K562 (cell line): Measurements from ENCODE around the gene ARHGAP24. TPM values are rescaled to one million over a fixed set of nuclear protein-coding genes. Genes with fewer than 3 reads are reported as not detected.

Source experiments
- ATF3 ChIP-seq, 2 experiments: fragments of 450-650 bp in 1 of 2; sonication (generic) in 1 of 2; formaldehyde crosslinking in 1 of 2; IDR thresholded peaks in 1 of 2; conservative IDR thresholded peaks in 1 of 2; 2 replicates each; pipeline versions ENCODE4 v1.6.1 to v1.8.1; 2016 to 2023; ENCODE audit warnings: mild to moderate bottlenecking in 2 of 2, moderate library complexity in 2 of 2, inconsistent platforms in 1 of 2, missing genetic modification reagents in 1 of 2
- CBFA2T3 ChIP-seq: fragments of 450-650 bp; IDR thresholded peaks from 2 replicates; pipeline ENCODE4 v1.6.1; 2017
- CEBPB ChIP-seq: fragments of 450-650 bp; IDR thresholded peaks from 2 replicates; pipeline ENCODE4 v1.6.1; 2016; ENCODE audit warnings: missing genetic modification characterization, missing compliant biosample characterization
- DMBX1 ChIP-seq: fragments of 250-450 bp; sonication (Bioruptor Pico); IDR thresholded peaks from 2 replicates; pipeline ENCODE4 v1.8.0; 2022; ENCODE audit warnings: inconsistent platforms, mild to moderate bottlenecking, moderate library complexity, borderline replicate concordance
- EP400 ChIP-seq: fragments of 450-650 bp; IDR thresholded peaks from 2 replicates; pipeline ENCODE4 v1.6.1; 2017; ENCODE audit warnings: antibody characterized with exemption, mild to moderate bottlenecking, moderate library complexity
- IRF1 ChIP-seq: sonication (generic); formaldehyde crosslinking; IDR thresholded peaks from 2 replicates; pipeline ENCODE4 v1.8.0; 2022; ENCODE audit warnings: missing genetic modification reagents, mild to moderate bottlenecking, borderline replicate concordance
- JUNB ChIP-seq: fragments of 450-650 bp; formaldehyde crosslinking; conservative IDR thresholded peaks from 2 replicates; pipeline ENCODE4 v1.4.0; 2020; ENCODE audit warnings: mild to moderate bottlenecking
- KLF16 ChIP-seq: IDR thresholded peaks from 2 replicates; pipeline ENCODE4 v1.6.1; 2016; ENCODE audit warnings: antibody characterized with exemption
- L3MBTL2 ChIP-seq: fragments of 450-650 bp; IDR thresholded peaks from 2 replicates; pipeline ENCODE4 v1.6.1; 2016; ENCODE audit warnings: mild to moderate bottlenecking, moderate library complexity
- MBD1 ChIP-seq: fragments of 250-450 bp; sonication (Bioruptor Pico); IDR thresholded peaks from 2 replicates; pipeline ENCODE4 v1.8.0; 2022; ENCODE audit warnings: inconsistent platforms
- POLR2AphosphoS5 ChIP-seq: IDR thresholded peaks from 2 replicates; pipeline ENCODE4 v1.6.1; 2011; ENCODE audit warnings: mild to moderate bottlenecking, low read depth, low read length, moderate library complexity; ENCODE audit not compliant: control insufficient read depth, insufficient read depth
- RFX1 ChIP-seq: fragments of 450-650 bp; IDR thresholded peaks from 2 replicates; pipeline ENCODE4 v1.6.1; 2016; ENCODE audit warnings: mild to moderate bottlenecking, moderate library complexity
- SMAD3 ChIP-seq: fragments of 450-650 bp; formaldehyde crosslinking; conservative IDR thresholded peaks from 2 replicates; pipeline ENCODE4 v1.4.0; 2020; ENCODE audit warnings: mild to moderate bottlenecking
- TCF3 ChIP-seq: sonication (generic); formaldehyde crosslinking; IDR thresholded peaks from 2 replicates; pipeline ENCODE4 v1.4.0; 2020; ENCODE audit warnings: mild to moderate bottlenecking, missing genetic modification reagents
- TFAM ChIP-seq: fragments of 250-450 bp; sonication (Bioruptor Pico); conservative IDR thresholded peaks from 2 replicates; pipeline ENCODE4 v1.5.0; 2021; ENCODE audit warnings: mild to moderate bottlenecking, moderate library complexity
- TFE3 ChIP-seq: fragments of 450-650 bp; formaldehyde crosslinking; IDR thresholded peaks from 2 replicates; pipeline ENCODE4 v1.4.0; 2020; ENCODE audit warnings: mild to moderate bottlenecking, mixed read lengths
- ZC3H11A ChIP-seq: IDR thresholded peaks from 2 replicates; pipeline ENCODE4 v1.6.1; 2012; ENCODE audit warnings: low read depth, low read length, improper control_type of control experiment
- ZNF274 ChIP-seq: IDR thresholded peaks from 2 replicates; pipeline ENCODE4 v1.6.1; 2011; ENCODE audit warnings: low read depth, mild to moderate bottlenecking, low read length, moderate library complexity, borderline replicate concordance
- ZNF639 ChIP-seq, 2 experiments: fragments of 200-800 bp in 1 of 2; sonication (Bioruptor generic) in 1 of 2; sonication (generic) in 1 of 2; formaldehyde crosslinking in 1 of 2; IDR thresholded peaks in 1 of 2; conservative IDR thresholded peaks in 1 of 2; 2 replicates each; pipeline versions ENCODE4 v1.5.0 to v1.6.1; 2016 to 2020; ENCODE audit warnings: missing compliant biosample characterization in 1 of 2, missing genetic modification characterization in 1 of 2, missing genetic modification reagents in 1 of 2
- polyA plus RNA-seq, 8 experiments: library from polyadenylated mRNA; depleted of rRNA in 4 of 8; stranded (reverse) in 5 of 8; unstranded in 3 of 8; fragments of >200 nt; fragmentation: Nextera tagmentation in 2 of 8; fragmentation: Illumina TruSeq in 1 of 8; extraction: Ambion mirVana in 2 of 8; extraction: Trizol in 1 of 8; gene quantifications; 2 replicates each; pipeline versions ENCODE4 v1.2.1 to v1.2.3, GENCODE V29; 2011 to 2014; ENCODE audit warnings: inconsistent platforms in 1 of 8, missing spikeins in 1 of 8
- total RNA-seq, 7 experiments: library from RNA; depleted of rRNA in 6 of 7; stranded (reverse); fragments of >200 nt in 6 of 7; fragmentation: Illumina TruSeq in 2 of 7; extraction: Trizol in 2 of 7; gene quantifications; 2 replicates each; pipeline versions ENCODE4 v1.2.1 to v1.2.3, GENCODE V29; 2011 to 2021; ENCODE audit warnings: low replicate concordance in 1 of 7
- TF ChIP-seq, protein P1 (sequence below), 2 experiments: fragments of 450-650 bp; IDR thresholded peaks; 2 replicates each; pipeline ENCODE4 v1.6.1; 2016

ARHGAP24 gene
- total and polyA plus RNA-seq, 9 of the 15 experiments (the other 6 are each of a cell fraction or from before 2014, with no cell fraction given): 8.0 to 22.6 (median 14.0) TPM

DNA sequence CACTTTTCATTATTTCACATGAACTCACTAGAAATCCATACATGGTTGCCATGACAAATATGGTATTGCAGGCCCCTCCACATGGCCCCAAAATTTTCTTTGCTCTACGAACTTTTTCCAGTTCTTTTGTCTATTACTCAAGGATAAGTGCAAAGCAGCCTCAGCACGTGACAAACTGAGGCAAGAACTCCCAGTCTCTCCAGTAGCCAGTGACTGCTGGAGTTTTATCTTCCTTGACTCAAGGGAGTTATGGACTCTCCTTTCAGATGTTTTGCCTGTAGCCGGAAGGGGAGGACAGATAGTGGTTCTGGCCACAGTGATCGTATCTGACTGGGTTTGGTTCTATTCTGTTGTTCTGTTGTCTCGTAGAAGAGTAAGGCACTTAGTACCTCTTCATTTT is 105.5 kb downstream of the ARHGAP24 start (continued):
- TF ChIP-seq ZNF639 (CRISPR knock-in tag; conservative IDR thresholded peaks at IDR 0.05 in 1 of 2, IDR thresholded peaks at IDR 0.05 in 1 of 2): 0 out of 4 replicates have a peak, but pooled peaks of 1 of the 2 experiments have one; percentile 35
- TF ChIP-seq DMBX1 (CRISPR knock-in tag): 0 out of 2 replicates have a peak, but pooled peaks have one; percentile 24
- peak; percentile 51 for TF ChIP-seq RFX1
- TF ChIP-seq EP400: 0 out of 2 replicates have a peak, but pooled peaks have one; percentile 15
- TF ChIP-seq TCF3 (CRISPR knock-in tag): peak; percentile 70
- no peak for TF ChIP-seq TFAM (CRISPR knock-in tag)
- TF ChIP-seq CBFA2T3: peak; percentile 79
- no peak for TF ChIP-seq MBD1 (CRISPR knock-in tag)
- TF ChIP-seq ATF3 (IDR thresholded peaks at IDR 0.05): no peak
- no peak for TF ChIP-seq ATF3 (CRISPR knock-in tag; conservative IDR thresholded peaks at IDR 0.05)
- TF ChIP-seq SMAD3: no peak
- no peak for TF ChIP-seq ZC3H11A
- TF ChIP-seq CEBPB (tag): 0 out of 2 replicates have a peak, but pooled peaks have one; percentile 15
- TF ChIP-seq, protein P1, sequence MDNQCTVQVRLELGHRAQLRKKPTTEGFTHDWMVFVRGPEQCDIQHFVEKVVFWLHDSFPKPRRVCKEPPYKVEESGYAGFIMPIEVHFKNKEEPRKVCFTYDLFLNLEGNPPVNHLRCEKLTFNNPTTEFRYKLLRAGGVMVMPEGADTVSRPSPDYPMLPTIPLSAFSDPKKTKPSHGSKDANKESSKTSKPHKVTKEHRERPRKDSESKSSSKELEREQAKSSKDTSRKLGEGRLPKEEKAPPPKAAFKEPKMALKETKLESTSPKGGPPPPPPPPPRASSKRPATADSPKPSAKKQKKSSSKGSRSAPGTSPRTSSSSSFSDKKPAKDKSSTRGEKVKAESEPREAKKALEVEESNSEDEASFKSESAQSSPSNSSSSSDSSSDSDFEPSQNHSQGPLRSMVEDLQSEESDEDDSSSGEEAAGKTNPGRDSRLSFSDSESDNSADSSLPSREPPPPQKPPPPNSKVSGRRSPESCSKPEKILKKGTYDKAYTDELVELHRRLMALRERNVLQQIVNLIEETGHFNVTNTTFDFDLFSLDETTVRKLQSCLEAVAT (IDR thresholded peaks at IDR 0.05): no peak
- TF ChIP-seq L3MBTL2: peak; percentile 62; the same call in 1 of the 2 replicates
- TF ChIP-seq IRF1: no peak
- TF ChIP-seq ZNF274: no peak
- TF ChIP-seq KLF16: peak; percentile 42; the same call in 1 of the 2 replicates
- TF ChIP-seq JUNB (CRISPR knock-in tag): no peak
- peak; percentile 51; the same call in 1 of the 2 replicates for TF ChIP-seq POLR2AphosphoS5
- peak; percentile 68 for TF ChIP-seq TFE3
